Skeletal muscle satellite cell (primary cell): ENCODE results near the gene USP16.

ENCODE experiments used
- H3K27me3 ChIP-seq: 2 replicates; pipeline ENCODE4 v1.7.0; 2013; ENCODE audit warnings: low read length; ENCODE audit not compliant: control insufficient read depth, insufficient read depth
- H3K36me3 ChIP-seq: 2 replicates; pipeline ENCODE4 v1.7.0; 2013; ENCODE audit warnings: mild to moderate bottlenecking, control low read depth, low read length; ENCODE audit not compliant: insufficient read depth
- H3K4me1 ChIP-seq: 2 replicates; pipeline ENCODE4 v1.7.0; 2013; ENCODE audit warnings: low read length; ENCODE audit not compliant: control insufficient read depth, insufficient read depth
- H3K4me2 ChIP-seq: 2 replicates; pipeline ENCODE4 v1.7.0; 2013; ENCODE audit warnings: mild to moderate bottlenecking, low read length
- H3K4me3 ChIP-seq: 2 replicates; pipeline ENCODE4 v1.7.0; 2013; ENCODE audit warnings: low read length
- H3K9ac ChIP-seq: 2 replicates; pipeline ENCODE4 v1.7.0; 2013; ENCODE audit warnings: mild to moderate bottlenecking, low read depth, low read length, moderate library complexity
- H3K9me3 ChIP-seq: replicated peaks from 2 replicates; pipeline ENCODE4 v1.7.0; 2013; ENCODE audit warnings: mild to moderate bottlenecking, control low read depth, low read length

USP16 gene

GRCh38 chr21:29034678-29035077 lies 10.2 kb downstream of the USP16 start:
- Histone ChIP-seq H3K4me2 (no peak overlapping the region), H3K9ac (no peak overlapping the region), H3K9me3 (no peaks in the 10 kb centered on the region), H3K4me3 (no peak overlapping the region), H3K36me3 (peaks cover 63% of the 10 kb centered on the region), H3K4me1 (no peaks in the 10 kb centered on the region), H3K27me3 (no peaks in the 10 kb centered on the region)

GRCh38 chr21:29052224-29052623 lies 27.8 kb downstream of the USP16 start:
- Histone ChIP-seq H3K9ac (no peak overlapping the region), H3K4me2 (no peak overlapping the region), H3K9me3 (no peaks in the 10 kb centered on the region), H3K36me3 (peaks cover 78% of the 10 kb centered on the region), H3K4me3 (no peak overlapping the region), H3K27me3 (no peaks in the 10 kb centered on the region), H3K4me1 (no peaks in the 10 kb centered on the region)

- H3K27me3 ChIP-seq = no peaks in the 10 kb centered on the region
- peaks cover 74% of the 10 kb centered on the region for H3K36me3 ChIP-seq
- no peak overlapping the region for H3K9ac ChIP-seq
- no peak overlapping the region for H3K4me3 ChIP-seq
- no peak overlapping the region for H3K4me2 ChIP-seq
- no peaks in the 10 kb centered on the region for H3K4me1 ChIP-seq
- H3K9me3 ChIP-seq = no peaks in the 10 kb centered on the region
Measured at GRCh38 chr21:29053011-29053553, 28.6 kb downstream of the USP16 start.

GRCh38 chr21:29053656-29054055 lies 29.2 kb downstream of the USP16 start:
- H3K36me3 ChIP-seq = peaks cover 74% of the 10 kb centered on the region
- no peak overlapping the region for H3K4me3 ChIP-seq
- H3K9ac ChIP-seq = no peak overlapping the region
- H3K27me3 ChIP-seq = no peaks in the 10 kb centered on the region
- H3K4me1 ChIP-seq = no peaks in the 10 kb centered on the region
- H3K9me3 ChIP-seq = no peaks in the 10 kb centered on the region
- no peak overlapping the region for H3K4me2 ChIP-seq

GRCh38 chr21:29055080-29055479 lies 30.6 kb downstream of the USP16 start:
- H3K4me3 ChIP-seq = no peak overlapping the region
- no peak overlapping the region for H3K4me2 ChIP-seq
- peaks cover 74% of the 10 kb centered on the region for H3K36me3 ChIP-seq
- H3K4me1 ChIP-seq = no peaks in the 10 kb centered on the region
- H3K27me3 ChIP-seq = no peaks in the 10 kb centered on the region
- no peaks in the 10 kb centered on the region for H3K9me3 ChIP-seq
- H3K9ac ChIP-seq = no peak overlapping the region

- H3K36me3 ChIP-seq = peaks cover 76% of the 10 kb centered on the region
- no peaks in the 10 kb centered on the region for H3K4me1 ChIP-seq
- H3K27me3 ChIP-seq = no peaks in the 10 kb centered on the region
- H3K9me3 ChIP-seq = no peaks in the 10 kb centered on the region
- H3K4me3 ChIP-seq = no peak overlapping the region
- no peak overlapping the region for H3K4me2 ChIP-seq
- H3K9ac ChIP-seq = no peak overlapping the region
Measured at GRCh38 chr21:29056005-29056404, 31.5 kb downstream of the USP16 start.

GRCh38 chr21:29056538-29057050 lies 32.1 kb downstream of the USP16 start:
- no peak overlapping the region for H3K9ac ChIP-seq
- H3K9me3 ChIP-seq = no peaks in the 10 kb centered on the region
- H3K36me3 ChIP-seq = peaks cover 77% of the 10 kb centered on the region
- no peak overlapping the region for H3K4me3 ChIP-seq
- H3K4me1 ChIP-seq = no peaks in the 10 kb centered on the region
- H3K4me2 ChIP-seq = no peak overlapping the region
- no peaks in the 10 kb centered on the region for H3K27me3 ChIP-seq

- H3K9ac ChIP-seq = no peak overlapping the region
- H3K36me3 ChIP-seq = peaks cover 81% of the 10 kb centered on the region
- H3K4me2 ChIP-seq = no peak overlapping the region
- H3K4me3 ChIP-seq = no peak overlapping the region
- no peaks in the 10 kb centered on the region for H3K27me3 ChIP-seq
- no peaks in the 10 kb centered on the region for H3K9me3 ChIP-seq
- H3K4me1 ChIP-seq = no peaks in the 10 kb centered on the region
Measured at GRCh38 chr21:29064850-29065481, 40.5 kb downstream of the USP16 start.

- Histone ChIP-seq H3K4me1 (peaks cover 16% of the 10 kb centered on the region), H3K36me3 (peaks cover 13% of the 10 kb centered on the region), H3K4me2 (peak overlapping the region; percentile 81), H3K9me3 (no peaks in the 10 kb centered on the region), H3K27me3 (no peaks in the 10 kb centered on the region), H3K9ac (peak overlapping the region; percentile 94), H3K4me3 (peak overlapping the region; percentile 83)
Measured at GRCh38 chr21:29072873-29073221, 48.4 kb downstream of the USP16 start.

GRCh38 chr21:29073222-29074006 lies 48.9 kb downstream of the USP16 start, which contains the start of gene CCT8:
CCT8 (minus strand) TSS chr21:29073648; CDS start chr21:29073590, 58 bp downstream.
- H3K4me1 ChIP-seq = peaks cover 17% of the 10 kb centered on the region
- peak within 1 kb of the TSS; percentile 94 for H3K9ac ChIP-seq
- H3K4me2 ChIP-seq = peak within 1 kb of the TSS; percentile 86
- no peaks in the 10 kb centered on the region for H3K9me3 ChIP-seq
- H3K36me3 ChIP-seq = peaks cover 10% of the 10 kb centered on the region
- H3K27me3 ChIP-seq = no peaks in the 10 kb centered on the region
- H3K4me3 ChIP-seq = peak within 1 kb of the TSS; percentile 83

- peak overlapping the region; percentile 86 for H3K4me2 ChIP-seq
- H3K9ac ChIP-seq = peak overlapping the region; percentile 85
- H3K27me3 ChIP-seq = no peaks in the 10 kb centered on the region
Measured at GRCh38 chr21:29074007-29074376, 49.5 kb downstream of the USP16 start.

More at GRCh38 chr21:29074007-29074376, 49.5 kb downstream of the USP16 start:
- H3K36me3 ChIP-seq = peaks cover 10% of the 10 kb centered on the region
- no peaks in the 10 kb centered on the region for H3K9me3 ChIP-seq
- H3K4me3 ChIP-seq = peak overlapping the region; percentile 72
- peaks cover 17% of the 10 kb centered on the region for H3K4me1 ChIP-seq
